ENCODE measurements around the gene TMEM200A. TPM values are rescaled to one million over a fixed set of nuclear protein-coding genes. Genes with fewer than 3 reads are reported as not detected.

Gene TMEM200A
- total RNA-seq, 1 experiment from 2014 or later, result not detected

GRCh38 chr6:130396722-130397121 lies 30.9 kb downstream of the TMEM200A start:
- BruUV-seq (replicated peaks), result no TSS peak
- CTCF ChIA-PET, result no interaction called here
- Mint-ChIP-seq H3K4me1 (ENCODE audit: low read depth, unreplicated experiment) (no peaks in the 10 kb centered on the region), H3K4me3 (ENCODE audit: low read depth, unreplicated experiment) (no peak overlapping the region), H3K36me3 (ENCODE audit: insufficient read depth, unreplicated experiment) (no peaks in the 10 kb centered on the region), H3K27ac (ENCODE audit: unreplicated experiment) (no peak overlapping the region), H3K9me3 (ENCODE audit: low read depth, unreplicated experiment) (no peaks in the 10 kb centered on the region), H3K27me3 (ENCODE audit: unreplicated experiment) (peaks cover 37% of the 10 kb centered on the region)
- intact Hi-C loops (cut with micrococcal nuclease; ENCODE audit: unreplicated experiment), result no loop called here
- no peak for TF ChIP-seq CTCF (IDR thresholded peaks at IDR 0.05; ENCODE audit: unreplicated experiment)
- DNase-seq, result no peak

GRCh38 chr6:130405549-130405948 lies 39.7 kb downstream of the TMEM200A start:
- no peaks in the 10 kb centered on the region for H3K4me1 Mint-ChIP-seq (ENCODE audit: low read depth, unreplicated experiment)
- H3K27ac Mint-ChIP-seq (ENCODE audit: unreplicated experiment), result no peak overlapping the region

GRCh38 chr6:130407032-130407431 lies 41.2 kb downstream of the TMEM200A start:
- CTCF ChIA-PET, result no interaction called here
- no peaks in the 10 kb centered on the region for H3K36me3 Mint-ChIP-seq (ENCODE audit: insufficient read depth, unreplicated experiment)
- no TSS peak for BruUV-seq (replicated peaks)
- no peak overlapping the region for H3K27ac Mint-ChIP-seq (ENCODE audit: unreplicated experiment)
- H3K9me3 Mint-ChIP-seq (ENCODE audit: low read depth, unreplicated experiment), result no peaks in the 10 kb centered on the region
- no peaks in the 10 kb centered on the region for H3K4me1 Mint-ChIP-seq (ENCODE audit: low read depth, unreplicated experiment)
- no peak for TF ChIP-seq CTCF (IDR thresholded peaks at IDR 0.05; ENCODE audit: unreplicated experiment)
- H3K27me3 Mint-ChIP-seq (ENCODE audit: unreplicated experiment), result peaks cover 79% of the 10 kb centered on the region
- DNase-seq, result no peak
- intact Hi-C loops (cut with micrococcal nuclease; ENCODE audit: unreplicated experiment), result no loop called here
- H3K4me3 Mint-ChIP-seq (ENCODE audit: low read depth, unreplicated experiment), result no peak overlapping the region

More at GRCh38 chr6:130405549-130405948, 39.7 kb downstream of the TMEM200A start:
- no peak for TF ChIP-seq CTCF (IDR thresholded peaks at IDR 0.05; ENCODE audit: unreplicated experiment)
- DNase-seq, result no peak
- no peaks in the 10 kb centered on the region for H3K9me3 Mint-ChIP-seq (ENCODE audit: low read depth, unreplicated experiment)
- intact Hi-C loops (cut with micrococcal nuclease; ENCODE audit: unreplicated experiment), result no loop called here
- no peak overlapping the region for H3K4me3 Mint-ChIP-seq (ENCODE audit: low read depth, unreplicated experiment)
- peaks cover 83% of the 10 kb centered on the region for H3K27me3 Mint-ChIP-seq (ENCODE audit: unreplicated experiment)
- no peaks in the 10 kb centered on the region for H3K36me3 Mint-ChIP-seq (ENCODE audit: insufficient read depth, unreplicated experiment)
- no TSS peak for BruUV-seq (replicated peaks)
- CTCF ChIA-PET, result no interaction called here

GRCh38 chr6:130409418-130410100 lies 43.7 kb downstream of the TMEM200A start:
- CTCF ChIA-PET, result interaction anchor here (0.5 kb wide), 1 partner anchor 17 kb away, joined by 3 read pairs; no protein-coding TSS in a partner anchor
- intact Hi-C loops (cut with micrococcal nuclease; ENCODE audit: unreplicated experiment), result no loop called here
- no peaks in the 10 kb centered on the region for H3K36me3 Mint-ChIP-seq (ENCODE audit: insufficient read depth, unreplicated experiment)
- no peak for DNase-seq
- no peaks in the 10 kb centered on the region for H3K4me1 Mint-ChIP-seq (ENCODE audit: low read depth, unreplicated experiment)
- peaks cover 76% of the 10 kb centered on the region for H3K27me3 Mint-ChIP-seq (ENCODE audit: unreplicated experiment)
- TF ChIP-seq CTCF (IDR thresholded peaks at IDR 0.05; ENCODE audit: unreplicated experiment), result no peak
- no peaks in the 10 kb centered on the region for H3K9me3 Mint-ChIP-seq (ENCODE audit: low read depth, unreplicated experiment)
- BruUV-seq (replicated peaks), result no TSS peak
- H3K4me3 Mint-ChIP-seq (ENCODE audit: low read depth, unreplicated experiment), result no peak overlapping the region
- no peak overlapping the region for H3K27ac Mint-ChIP-seq (ENCODE audit: unreplicated experiment)

Data from Calu3 (cell line).